NB4 (cell line): Measurements from ENCODE around the gene ARID2.

Source experiments
- CTCF ChIP-seq: IDR thresholded peaks from one replicate; pipeline ENCODE4 v1.5.1; 2012; ENCODE audit warnings: low read depth, low read length
- MYC ChIP-seq: IDR thresholded peaks from 2 replicates; pipeline ENCODE4 v1.6.1; 2011; ENCODE audit warnings: low read depth, low read length
- POLR2A ChIP-seq: IDR thresholded peaks from 2 replicates; pipeline ENCODE4 v1.6.1; 2011; ENCODE audit warnings: mild to moderate bottlenecking; ENCODE audit not compliant: insufficient read length; ENCODE audit errors: extremely low read depth

GRCh38 chr12:45890276-45890675, 160.8 kb downstream of the ARID2 start:
- TF ChIP-seq CTCF = no peak
- TF ChIP-seq POLR2A = no peak
- no peak for TF ChIP-seq MYC
